BLaER1 treated with 17β-estradiol and CSF1 and Interleukin-3, amounts not matched to agents 10 nM and 100 nM (cell line): Measurements from ENCODE around the gene ZNF768.
"Not testable (repeated sequence)": the region's sequence is repeated elsewhere in the genome, so short reads cannot be mapped to it uniquely, and the experiment has no call there.

Source experiments
- H3K27ac ChIP-seq, 11 experiments: shearing (Covaris generic); formaldehyde crosslinking; 2 replicates each; pipeline ENCODE4 v1.8.1; 2022
- H3K27me3 ChIP-seq, 11 experiments: shearing (Covaris generic); formaldehyde crosslinking; 2 replicates each; pipeline ENCODE4 v1.8.1; 2022
- H3K36me3 ChIP-seq, 11 experiments: shearing (Covaris generic); formaldehyde crosslinking; 2 replicates each; pipeline ENCODE4 v1.8.1; 2022
- H3K4me1 ChIP-seq, 10 experiments: shearing (Covaris generic); formaldehyde crosslinking; 2 replicates each; pipeline ENCODE4 v1.8.1; 2022
- H3K4me2 ChIP-seq, 11 experiments: shearing (Covaris generic); formaldehyde crosslinking; 2 replicates each; pipeline ENCODE4 v1.8.1; 2022
- H3K4me3 ChIP-seq, 10 experiments: shearing (Covaris generic); formaldehyde crosslinking; 2 replicates each; pipeline ENCODE4 v1.8.1; 2022
- H3K9ac ChIP-seq, 11 experiments: shearing (Covaris generic); formaldehyde crosslinking; 2 replicates each; pipeline ENCODE4 v1.8.1; 2022
- H3K9me3 ChIP-seq, 11 experiments: shearing (Covaris generic); formaldehyde crosslinking; replicated peaks in 1 of 11; 2 replicates each; pipeline ENCODE4 v1.8.1; 2022
- H4K20me1 ChIP-seq, 11 experiments: shearing (Covaris generic); formaldehyde crosslinking; 2 replicates each; pipeline ENCODE4 v1.8.1; 2022
- Cebpa-rat ChIP-seq, 11 experiments: shearing (Covaris generic); IDR thresholded peaks; 2 replicates each; pipeline ENCODE4 v1.8.1; 2022

ZNF768 gene

GRCh38 chr16:30551781-30552180 lies 25.4 kb upstream of the ZNF768 start:
- Histone ChIP-seq H4K20me1 (peaks cover 0 to 26% (median 0%) of the 10 kb centered on the region in 11 experiments; a peak in 8 of 22 replicates), H3K27me3 (no peaks in the 10 kb centered on the region), H3K27ac (peak overlapping the region in 1 of 11 experiments; percentile 30; a peak in 1 of 22 replicates), H3K4me3 (no peak overlapping the region), H3K9me3 (no peaks in the 10 kb centered on the region), H3K36me3 (peaks cover 26 to 53% (median 39%) of the 10 kb centered on the region in 11 experiments), H3K4me1 (peaks cover 22 to 77% (median 31%) of the 10 kb centered on the region in 10 experiments), H3K9ac (0 out of 22 replicates have a peak overlapping the region, but pooled peaks of 2 of the 11 experiments have one; percentile 22 to 48), H3K4me2 (peak overlapping the region in 3 of 11 experiments; percentile 37 to 78 (median 58); a peak in 6 of 22 replicates)
- TF ChIP-seq Cebpa-rat (IDR thresholded peaks at IDR 0.05): no peak

- Histone ChIP-seq H3K27ac (no peak overlapping the region), H4K20me1 (peaks cover 0 to 11% (median 0%) of the 10 kb centered on the region in 11 experiments; a peak in 4 of 22 replicates), H3K4me3 (no peak overlapping the region), H3K27me3 (no peaks in the 10 kb centered on the region), H3K36me3 (peaks cover 0 to 24% (median 13%) of the 10 kb centered on the region in 11 experiments; a peak in 10 of 22 replicates), H3K4me1 (peaks cover 6 to 64% (median 15%) of the 10 kb centered on the region in 10 experiments; a peak in 19 of 20 replicates), H3K9me3 (no peaks in the 10 kb centered on the region), H3K9ac (0 out of 22 replicates have a peak overlapping the region, but pooled peaks of 1 of the 11 experiments have one; percentile 7), H3K4me2 (peak overlapping the region in 3 of 11 experiments; percentile 25 to 67 (median 44); a peak in 4 of 22 replicates)
- TF ChIP-seq Cebpa-rat (IDR thresholded peaks at IDR 0.05): no peak
Observed at GRCh38 chr16:30548416-30549253, 22.3 kb upstream of the ZNF768 start.

DNA sequence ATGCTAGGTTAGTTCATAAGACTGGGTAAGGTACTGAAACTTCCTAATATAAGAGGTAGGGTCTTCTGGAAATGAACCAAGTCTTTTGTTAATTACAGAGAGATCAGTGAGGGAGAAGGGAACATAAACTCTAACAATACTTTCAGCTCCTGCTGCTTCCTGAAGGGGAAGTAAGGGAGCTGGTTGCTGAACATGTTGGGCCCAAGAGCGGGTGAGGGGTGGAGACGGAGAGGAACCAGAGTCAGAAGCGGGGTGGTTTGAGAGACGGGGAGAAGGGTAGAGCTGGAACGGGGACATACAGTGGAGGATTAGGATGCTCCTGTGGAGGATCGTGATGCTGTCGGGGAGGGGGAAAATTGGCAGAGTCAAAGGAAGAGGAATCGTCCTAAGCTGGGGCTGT lies 19.7 kb upstream of the ZNF768 start:
- Histone ChIP-seq H3K9me3 (no peaks in the 10 kb centered on the region), H3K4me3 (no peak overlapping the region), H3K9ac (peak overlapping the region in 1 of 11 experiments; percentile 40; a peak in 1 of 22 replicates), H3K4me2 (peak overlapping the region in 5 of 11 experiments; percentile 6 to 80 (median 36); a peak in 7 of 22 replicates), H3K27me3 (no peaks in the 10 kb centered on the region), H3K4me1 (peaks cover 0 to 57% (median 12%) of the 10 kb centered on the region in 10 experiments; a peak in 13 of 20 replicates), H3K27ac (peak overlapping the region in 2 of 11 experiments; percentile 15 to 26; a peak in 1 of 22 replicates), H3K36me3 (peaks cover 0 to 5% (median 0%) of the 10 kb centered on the region in 11 experiments; a peak in 1 of 22 replicates), H4K20me1 (no peaks in the 10 kb centered on the region)
- no peak for TF ChIP-seq Cebpa-rat (IDR thresholded peaks at IDR 0.05)

DNA sequence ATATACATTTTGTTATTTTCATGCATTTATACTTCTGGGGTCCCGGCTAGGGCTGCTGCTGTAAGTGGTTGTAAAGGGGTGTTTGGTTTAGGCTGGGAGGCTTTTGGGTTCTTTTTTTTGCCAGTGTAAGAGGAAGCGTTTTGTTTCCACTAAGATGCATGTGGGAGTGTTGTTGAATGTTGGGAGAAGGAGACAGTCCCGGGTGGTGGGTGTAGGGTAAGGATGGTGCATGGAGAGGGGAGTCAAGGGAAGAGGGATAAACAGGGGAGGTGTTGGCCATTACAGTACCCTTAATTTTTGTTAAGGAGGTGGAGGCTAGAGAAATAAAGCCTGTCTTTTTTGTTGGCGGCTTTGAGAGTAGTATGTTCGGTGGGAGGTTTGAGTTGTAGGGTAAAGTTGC lies 16.7 kb upstream of the ZNF768 start:
- Histone ChIP-seq H3K9ac (no peak overlapping the region), H3K4me3 (no peak overlapping the region), H3K27me3 (no peaks in the 10 kb centered on the region), H3K36me3 (peaks cover 0 to 4% (median 0%) of the 10 kb centered on the region in 11 experiments; a peak in 2 of 22 replicates), H3K4me1 (peaks cover 0 to 51% (median 18%) of the 10 kb centered on the region in 10 experiments; a peak in 14 of 20 replicates), H3K27ac (no peak overlapping the region), H4K20me1 (no peaks in the 10 kb centered on the region), H3K9me3 (no peaks in the 10 kb centered on the region), H3K4me2 (peak overlapping the region in 4 of 11 experiments; percentile 9 to 19 (median 14); a peak in 2 of 22 replicates)
- no peak for TF ChIP-seq Cebpa-rat (IDR thresholded peaks at IDR 0.05)

- Histone ChIP-seq H3K9me3 (no peaks in the 10 kb centered on the region), H3K4me1 (peaks cover 3 to 52% (median 22%) of the 10 kb centered on the region in 10 experiments; a peak in 16 of 20 replicates), H3K9ac (no peak overlapping the region), H3K36me3 (peaks cover 0 to 4% (median 0%) of the 10 kb centered on the region in 11 experiments; a peak in 2 of 22 replicates), H3K4me2 (peak overlapping the region in 3 of 11 experiments; percentile 18 to 51 (median 37); a peak in 6 of 22 replicates), H3K4me3 (no peak overlapping the region), H3K27ac (no peak overlapping the region), H4K20me1 (no peaks in the 10 kb centered on the region), H3K27me3 (no peaks in the 10 kb centered on the region)
- no peak for TF ChIP-seq Cebpa-rat (IDR thresholded peaks at IDR 0.05)
Observed at GRCh38 chr16:30541502-30542329, 15.3 kb upstream of the ZNF768 start.

DNA sequence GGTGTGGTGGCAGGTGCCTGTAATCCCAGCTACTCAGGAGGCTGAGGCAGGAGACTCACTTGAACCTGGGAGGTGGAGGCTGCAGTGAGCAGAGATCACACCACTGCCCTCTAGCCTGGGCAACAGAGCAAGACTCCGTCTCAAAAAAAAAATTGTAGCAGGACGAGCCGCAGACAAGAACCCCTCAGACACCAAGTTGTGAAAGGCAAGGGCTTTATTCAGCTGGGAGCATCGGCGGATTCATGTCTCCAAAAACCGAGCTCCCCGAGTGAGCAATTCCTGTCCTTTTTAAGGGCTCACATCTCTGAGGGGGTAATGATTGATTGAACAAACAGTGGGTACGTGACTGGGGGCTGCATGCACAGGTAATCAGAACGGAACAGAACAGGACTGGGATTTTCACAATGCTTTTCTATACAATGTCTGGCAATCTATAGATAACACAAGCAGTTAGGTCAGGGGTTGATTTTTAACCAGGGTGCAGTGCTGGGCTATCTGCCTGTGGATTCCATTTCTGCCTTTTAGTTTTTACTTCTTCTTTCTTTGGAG lies 14.6 kb upstream of the ZNF768 start:
- not testable (repeated sequence) for H3K9ac ChIP-seq
- peak overlapping the region in 3 of 11 experiments; percentile 18 to 51 (median 37); a peak in 6 of 22 replicates for H3K4me2 ChIP-seq

GRCh38 chr16:30539986-30540526 lies 13.7 kb upstream of the ZNF768 start:
- not testable (repeated sequence) for H3K9me3 ChIP-seq, H3K27me3 ChIP-seq, H3K27ac ChIP-seq, H3K9ac ChIP-seq, H3K4me2 ChIP-seq, H3K36me3 ChIP-seq, H3K4me3 ChIP-seq, H4K20me1 ChIP-seq
- peaks cover 19 to 50% (median 33%) of the 10 kb centered on the region in 10 experiments for H3K4me1 ChIP-seq

More for the DNA sequence above, 14.6 kb upstream of the ZNF768 start:
- not testable (repeated sequence) for H3K27ac ChIP-seq, H4K20me1 ChIP-seq, H3K9me3 ChIP-seq, H3K4me3 ChIP-seq, H3K27me3 ChIP-seq, H3K36me3 ChIP-seq
- peaks cover 10 to 52% (median 26%) of the 10 kb centered on the region in 10 experiments for H3K4me1 ChIP-seq
